Esophagus muscularis mucosa (tissue), 4 donors: ENCODE measurements around the gene LTN1.

Source experiments
- EP300 ChIP-seq: sonication (generic); formaldehyde crosslinking; IDR thresholded peaks from one replicate; pipeline ENCODE4 v1.6.1; 2017; ENCODE audit warnings: antibody characterized with exemption
- POLR2A ChIP-seq: fragments of 450-650 bp; IDR thresholded peaks from one replicate; pipeline ENCODE4 v1.6.1; 2017; ENCODE audit warnings: antibody characterized with exemption, moderate library complexity, mild to moderate bottlenecking, low read depth
- POLR2AphosphoS5 ChIP-seq, 2 donors: sonication (generic); formaldehyde crosslinking; IDR thresholded peaks; one replicate each; pipeline ENCODE4 v1.6.1; 2017; ENCODE audit warnings: antibody characterized with exemption in 2 of 2
- TF ChIP-seq, protein P1 (sequence below), 3 experiments: fragments of 200-600 bp in 2 of 3; fragments of 450-650 bp in 1 of 3; sonication (generic) in 2 of 3; IDR thresholded peaks; one replicate each; pipeline ENCODE4 v1.5.1; 2017 to 2019; ENCODE audit warnings: antibody characterized with exemption in 3 of 3, mild to moderate bottlenecking in 2 of 3, moderate library complexity in 1 of 3

DNA sequence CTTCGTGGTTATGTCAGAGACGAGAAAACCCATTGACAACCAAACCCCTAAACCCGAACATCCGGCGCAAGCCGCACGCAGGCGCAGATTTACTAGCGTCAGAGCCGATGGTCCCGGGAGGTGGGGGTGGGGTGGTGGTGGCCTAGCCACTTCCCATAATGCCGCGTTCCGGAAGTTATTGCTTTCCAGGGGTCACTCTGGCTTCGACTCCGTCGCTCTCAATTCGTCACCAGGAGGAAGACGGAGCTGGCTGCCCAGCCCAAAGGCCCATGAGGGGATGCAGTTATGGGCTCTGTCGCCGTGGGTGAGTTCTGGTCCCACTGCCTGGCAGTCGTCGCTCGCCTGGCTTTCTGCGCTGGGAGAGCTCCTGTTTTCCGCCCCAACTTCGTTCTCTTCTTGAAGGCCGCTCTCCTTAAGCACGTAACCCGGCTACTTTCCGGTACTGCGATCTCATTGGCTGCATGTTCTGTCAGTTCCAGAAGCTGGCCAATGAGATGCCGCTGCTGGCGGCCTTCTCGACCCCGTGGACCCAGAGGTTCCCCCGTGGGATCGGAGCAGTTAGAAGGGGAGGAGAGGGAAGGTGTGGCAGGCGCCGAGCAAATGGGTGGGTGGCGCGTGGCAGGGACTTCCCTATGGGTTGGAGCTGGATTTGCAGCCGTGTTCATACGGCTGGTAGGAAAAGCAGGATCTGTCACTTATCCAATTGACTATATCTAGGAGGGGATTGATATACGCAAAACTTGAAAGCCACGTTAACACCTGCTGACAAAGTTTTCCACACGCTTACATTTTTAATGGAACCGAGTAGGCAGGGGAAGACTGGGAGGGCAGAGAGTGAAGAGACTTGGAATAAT is 32.0 kb upstream of the LTN1 start, which contains the start of gene USP16:
- TF ChIP-seq, protein P1, sequence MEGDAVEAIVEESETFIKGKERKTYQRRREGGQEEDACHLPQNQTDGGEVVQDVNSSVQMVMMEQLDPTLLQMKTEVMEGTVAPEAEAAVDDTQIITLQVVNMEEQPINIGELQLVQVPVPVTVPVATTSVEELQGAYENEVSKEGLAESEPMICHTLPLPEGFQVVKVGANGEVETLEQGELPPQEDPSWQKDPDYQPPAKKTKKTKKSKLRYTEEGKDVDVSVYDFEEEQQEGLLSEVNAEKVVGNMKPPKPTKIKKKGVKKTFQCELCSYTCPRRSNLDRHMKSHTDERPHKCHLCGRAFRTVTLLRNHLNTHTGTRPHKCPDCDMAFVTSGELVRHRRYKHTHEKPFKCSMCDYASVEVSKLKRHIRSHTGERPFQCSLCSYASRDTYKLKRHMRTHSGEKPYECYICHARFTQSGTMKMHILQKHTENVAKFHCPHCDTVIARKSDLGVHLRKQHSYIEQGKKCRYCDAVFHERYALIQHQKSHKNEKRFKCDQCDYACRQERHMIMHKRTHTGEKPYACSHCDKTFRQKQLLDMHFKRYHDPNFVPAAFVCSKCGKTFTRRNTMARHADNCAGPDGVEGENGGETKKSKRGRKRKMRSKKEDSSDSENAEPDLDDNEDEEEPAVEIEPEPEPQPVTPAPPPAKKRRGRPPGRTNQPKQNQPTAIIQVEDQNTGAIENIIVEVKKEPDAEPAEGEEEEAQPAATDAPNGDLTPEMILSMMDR (IDR thresholded peaks at IDR 0.05) = peak in 2 of 3 experiments; percentile 5 to 26
- TF ChIP-seq POLR2A (no peak), EP300 (no peak), POLR2AphosphoS5 (IDR thresholded peaks at IDR 0.05) (peak; percentile 71 to 86)
